KMS-11 (cell line): ENCODE data around the gene RAB40B.

Experiments used
- H2AFZ ChIP-seq: fragments of 200-600 bp; sonication (generic); 2 replicates; pipeline ENCODE4 v1.6.1; 2016; ENCODE audit warnings: antibody characterized with exemption, mixed run types, low read depth
- H3K27ac ChIP-seq: fragments of 200-600 bp; sonication (generic); 2 replicates; pipeline ENCODE4 v1.6.1; 2016; ENCODE audit warnings: mild to moderate bottlenecking, mixed run types
- H3K27me3 ChIP-seq: fragments of 200-600 bp; sonication (generic); 2 replicates; pipeline ENCODE4 v1.6.1; 2017; ENCODE audit warnings: mild to moderate bottlenecking, low read depth, mixed run types, moderate library complexity; ENCODE audit not compliant: insufficient read depth
- H3K36me3 ChIP-seq: fragments of 200-600 bp; sonication (generic); 2 replicates; pipeline ENCODE4 v1.6.1; 2017; ENCODE audit warnings: mild to moderate bottlenecking, mixed run types; ENCODE audit not compliant: insufficient read depth
- H3K4me1 ChIP-seq: fragments of 200-600 bp; sonication (generic); 2 replicates; pipeline ENCODE4 v1.6.1; 2016; ENCODE audit warnings: mild to moderate bottlenecking, low read depth, mixed run types; ENCODE audit not compliant: poor library complexity, severe bottlenecking
- H3K4me2 ChIP-seq: fragments of 200-600 bp; sonication (generic); 2 replicates; pipeline ENCODE4 v1.7.0; 2016; ENCODE audit warnings: mild to moderate bottlenecking, mixed run types
- H3K4me3 ChIP-seq: fragments of 200-600 bp; sonication (generic); IDR thresholded peaks from 2 replicates; pipeline ENCODE4 v1.6.1; 2017; ENCODE audit warnings: low read depth, low read length, mixed read lengths; ENCODE audit not compliant: insufficient read depth
- H3K79me2 ChIP-seq: fragments of 200-600 bp; sonication (generic); 2 replicates; pipeline ENCODE4 v1.6.1; 2016; ENCODE audit warnings: low read depth, mixed run types; ENCODE audit not compliant: insufficient read depth
- H3K9ac ChIP-seq: fragments of 200-600 bp; sonication (generic); 2 replicates; pipeline ENCODE4 v1.6.1; 2016; ENCODE audit warnings: mild to moderate bottlenecking, mixed run types
- H4K20me1 ChIP-seq: fragments of 200-600 bp; sonication (generic); 2 replicates; pipeline ENCODE4 v1.6.1; 2016; ENCODE audit warnings: mild to moderate bottlenecking, mixed run types; ENCODE audit not compliant: insufficient read depth
- CTCF ChIP-seq: fragments of 200-600 bp; sonication (generic); conservative IDR thresholded peaks from 2 replicates; pipeline ENCODE4 v1.6.1; 2017; ENCODE audit warnings: low read depth, mild to moderate bottlenecking, antibody characterized with exemption, low read length, moderate library complexity, mixed read lengths

The RAB40B gene

GRCh38 chr17:82616021-82616711 is 82.3 kb downstream of the RAB40B start:
- H3K27ac ChIP-seq, result no peak overlapping the region
- TF ChIP-seq CTCF, result no peak
- peaks cover 8% of the 10 kb centered on the region; the same call in 1 of the 2 replicates for H3K36me3 ChIP-seq
- H3K9ac ChIP-seq, result no peak overlapping the region
- no peaks in the 10 kb centered on the region for H4K20me1 ChIP-seq
- no peaks in the 10 kb centered on the region for H3K4me1 ChIP-seq
- no peaks in the 10 kb centered on the region for H3K27me3 ChIP-seq
- no peaks in the 10 kb centered on the region for H3K79me2 ChIP-seq
- no peak overlapping the region for H3K4me2 ChIP-seq
- H2AFZ ChIP-seq, result no peak overlapping the region
- no peak overlapping the region for H3K4me3 ChIP-seq

GRCh38 chr17:82615084-82616020 is 83.1 kb downstream of the RAB40B start:
- Histone ChIP-seq H2AFZ (no peak overlapping the region), H3K4me2 (no peak overlapping the region), H3K36me3 (peaks cover 8% of the 10 kb centered on the region; the same call in 1 of the 2 replicates), H3K27me3 (no peaks in the 10 kb centered on the region), H3K4me3 (no peak overlapping the region), H3K27ac (no peak overlapping the region), H3K9ac (no peak overlapping the region), H3K79me2 (no peaks in the 10 kb centered on the region), H3K4me1 (no peaks in the 10 kb centered on the region), H4K20me1 (no peaks in the 10 kb centered on the region)
- TF ChIP-seq CTCF, result no peak

GRCh38 chr17:82614095-82614631 is 84.3 kb downstream of the RAB40B start:
- Histone ChIP-seq H4K20me1 (no peaks in the 10 kb centered on the region), H3K4me1 (no peaks in the 10 kb centered on the region), H3K79me2 (no peaks in the 10 kb centered on the region), H3K9ac (no peak overlapping the region), H2AFZ (no peak overlapping the region), H3K4me3 (no peak overlapping the region), H3K36me3 (peaks cover 6% of the 10 kb centered on the region; the same call in 1 of the 2 replicates), H3K27me3 (no peaks in the 10 kb centered on the region), H3K27ac (no peak overlapping the region), H3K4me2 (no peak overlapping the region)
- TF ChIP-seq CTCF, result no peak

GRCh38 chr17:82613283-82614094 is 85.0 kb downstream of the RAB40B start:
- Histone ChIP-seq H3K4me2 (no peak overlapping the region), H3K4me3 (no peak overlapping the region), H4K20me1 (no peaks in the 10 kb centered on the region), H3K27ac (no peak overlapping the region), H3K4me1 (no peaks in the 10 kb centered on the region), H3K79me2 (no peaks in the 10 kb centered on the region), H3K9ac (no peak overlapping the region), H3K36me3 (no peaks in the 10 kb centered on the region; the same call in 1 of the 2 replicates), H2AFZ (no peak overlapping the region), H3K27me3 (no peaks in the 10 kb centered on the region)
- TF ChIP-seq CTCF, result no peak
